ENCODE results near the gene SAMD11. TPM values are rescaled to one million over a fixed set of nuclear protein-coding genes. Genes with fewer than 3 reads are reported as not detected.

Gene SAMD11
- total RNA-seq, 1 experiment from 2014 or later: 11.5 TPM

GRCh38 chr1:969260-969855 is 45.6 kb downstream of the SAMD11 start:
- no peaks in the 10 kb centered on the region for H3K27me3 ChIP-seq (ENCODE audit: insufficient read depth, low read length)
- H3K79me2 ChIP-seq (ENCODE audit: insufficient read depth, low read length): no peaks in the 10 kb centered on the region; the same call in 1 of the 2 replicates
- ATAC-seq (no peak), DNase-seq (ENCODE audit: low read depth, low spot score) (no peak)
- BruUV-seq (replicated peaks): no TSS peak
- ChIA-PET POLR2A (no interaction called here), CTCF (no interaction called here), RAD21 (ENCODE audit: low non-redundant PET in 1 of 2, low total read pairs in 2 of 2, uncharacterized antibody in 2 of 2, unreplicated experiment in 2 of 2) (no interaction called here)
- H3K4me1 ChIP-seq (ENCODE audit: control insufficient read depth in 1 of 2, insufficient read depth in 2 of 2, low read length in 2 of 2): peaks cover 16 to 33% of the 10 kb centered on the region in 2 experiments
- intact Hi-C loops (cut with micrococcal nuclease): no loop called here
- H3K36me3 ChIP-seq (ENCODE audit: control insufficient read depth in 1 of 2, insufficient read depth in 2 of 2, low read length in 2 of 2): peaks cover 0 to 3% of the 10 kb centered on the region in 2 experiments; a peak in 1 of 4 replicates
- no peak for TF ChIP-seq REST (IDR thresholded peaks at IDR 0.05; ENCODE audit: low read depth)
- TF ChIP-seq POLR2AphosphoS5 (IDR thresholded peaks at IDR 0.05; ENCODE audit: low read depth, low read length): no peak
- no peak for TF ChIP-seq SP1 (IDR thresholded peaks at IDR 0.05; ENCODE audit: low read depth)
- TF ChIP-seq TCF7L2 (IDR thresholded peaks at IDR 0.05; ENCODE audit: borderline replicate concordance, extremely low read depth, insufficient read depth, insufficient read length): no peak
- no peak for TF ChIP-seq CTCF (IDR thresholded peaks at IDR 0.05 in 2 of 3, conservative IDR thresholded peaks at IDR 0.05 in 1 of 3; ENCODE audit: borderline replicate concordance in 1 of 3, insufficient read depth in 1 of 3, low read depth in 2 of 3, low read length in 2 of 3)
- TF ChIP-seq FOSL1 (IDR thresholded peaks at IDR 0.05; ENCODE audit: low read depth): no peak
- no peak for TF ChIP-seq EZH2phosphoT487 (IDR thresholded peaks at IDR 0.05; ENCODE audit: borderline replicate concordance)
- TF ChIP-seq YY1 (IDR thresholded peaks at IDR 0.05; ENCODE audit: extremely low read depth, insufficient replicate concordance, low read depth, low read length): no peak
- TF ChIP-seq ZNF274 (IDR thresholded peaks at IDR 0.05; ENCODE audit: low read depth, low read length): no peak
- no peaks in the 10 kb centered on the region; a peak in 1 of 4 replicates for H3K9me3 ChIP-seq (ENCODE audit: control insufficient read depth in 1 of 2, insufficient read depth in 1 of 2, low read depth in 1 of 2, low read length in 2 of 2)
- H3K4me2 ChIP-seq (ENCODE audit: low read length): no peak overlapping the region
- H3K9me2 ChIP-seq (ENCODE audit: insufficient read depth): no peaks in the 10 kb centered on the region
- H2AFZ ChIP-seq (ENCODE audit: low read depth, low read length, poor library complexity, severe bottlenecking): no peak overlapping the region
- H3K27ac ChIP-seq (ENCODE audit: low read depth, low read length): no peak overlapping the region
- H3K4me3 ChIP-seq (replicated peaks in 1 of 2; ENCODE audit: low read depth in 1 of 2, low read length in 2 of 2): no peak overlapping the region
- H4K20me1 ChIP-seq (ENCODE audit: insufficient read depth): no peaks in the 10 kb centered on the region
- H3K9ac ChIP-seq (ENCODE audit: low read length): no peak overlapping the region
